Measurements from ENCODE around the gene CUBN.

CUBN gene

DNA sequence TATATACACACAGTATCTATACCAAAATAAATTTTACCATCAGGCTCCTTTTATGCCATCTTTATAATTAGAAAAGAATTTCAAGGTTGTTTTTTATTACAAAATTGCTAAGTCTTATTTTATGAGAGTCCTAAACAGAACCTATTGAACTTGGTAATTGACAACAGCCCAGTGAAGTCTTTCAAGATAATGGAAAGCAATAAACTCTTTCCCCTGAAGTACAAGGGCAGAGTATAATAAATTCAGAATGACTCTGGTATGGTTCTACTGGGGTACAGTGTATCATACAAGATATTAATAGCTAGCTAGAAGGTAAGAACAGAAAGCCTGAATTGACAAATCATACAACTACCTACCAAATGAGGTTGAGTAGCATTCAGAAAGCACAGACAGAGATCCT lies 26.2 kb upstream of the CUBN start:
- Histone ChIP-seq H3K9me3 (ENCODE audit: control insufficient read depth, low read length) (no peaks in the 10 kb centered on the region), H3K9ac (ENCODE audit: low read length) (no peak overlapping the region), H3K4me1 (ENCODE audit: control insufficient read depth, insufficient read depth, low read length) (no peaks in the 10 kb centered on the region), H3K36me3 (ENCODE audit: control insufficient read depth, insufficient read depth, low read length) (no peaks in the 10 kb centered on the region), H3K4me3 (ENCODE audit: low read length) (no peak overlapping the region), H3K27me3 (ENCODE audit: control insufficient read depth, insufficient read depth, low read length) (no peaks in the 10 kb centered on the region)

DNA sequence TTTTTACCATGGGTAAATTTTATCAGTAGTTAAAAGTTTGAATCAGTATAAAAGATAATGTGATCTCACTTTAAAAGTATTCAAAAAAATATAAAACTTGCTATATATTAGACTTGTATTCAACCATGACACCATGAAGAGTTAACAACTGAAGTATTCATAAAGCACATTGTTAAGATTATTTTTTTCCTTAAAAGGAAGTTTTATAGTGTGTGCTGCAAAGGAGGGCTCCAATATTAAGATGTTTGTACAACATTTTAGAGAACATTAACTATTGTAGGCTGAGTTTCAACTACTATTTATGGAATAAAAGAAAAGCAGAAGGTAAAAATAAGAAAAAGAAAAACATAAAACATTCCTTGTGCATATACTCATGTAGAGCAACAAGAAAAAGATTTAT lies 24.5 kb upstream of the CUBN start:
- Histone ChIP-seq H3K27me3 (ENCODE audit: control insufficient read depth, insufficient read depth, low read length) (no peaks in the 10 kb centered on the region), H3K9ac (ENCODE audit: low read length) (no peak overlapping the region), H3K4me1 (ENCODE audit: control insufficient read depth, insufficient read depth, low read length) (no peaks in the 10 kb centered on the region), H3K36me3 (ENCODE audit: control insufficient read depth, insufficient read depth, low read length) (no peaks in the 10 kb centered on the region), H3K4me3 (ENCODE audit: low read length) (no peak overlapping the region), H3K9me3 (ENCODE audit: control insufficient read depth, low read length) (no peaks in the 10 kb centered on the region)

- Histone ChIP-seq H3K4me3 (ENCODE audit: low read length) (no peak overlapping the region), H3K9me3 (ENCODE audit: control insufficient read depth, low read length) (no peaks in the 10 kb centered on the region), H3K36me3 (ENCODE audit: control insufficient read depth, insufficient read depth, low read length) (no peaks in the 10 kb centered on the region), H3K27me3 (ENCODE audit: control insufficient read depth, insufficient read depth, low read length) (no peaks in the 10 kb centered on the region), H3K4me1 (ENCODE audit: control insufficient read depth, insufficient read depth, low read length) (no peaks in the 10 kb centered on the region), H3K9ac (ENCODE audit: low read length) (no peak overlapping the region)
Measured at GRCh38 chr10:17153321-17153720, 23.7 kb upstream of the CUBN start.

DNA sequence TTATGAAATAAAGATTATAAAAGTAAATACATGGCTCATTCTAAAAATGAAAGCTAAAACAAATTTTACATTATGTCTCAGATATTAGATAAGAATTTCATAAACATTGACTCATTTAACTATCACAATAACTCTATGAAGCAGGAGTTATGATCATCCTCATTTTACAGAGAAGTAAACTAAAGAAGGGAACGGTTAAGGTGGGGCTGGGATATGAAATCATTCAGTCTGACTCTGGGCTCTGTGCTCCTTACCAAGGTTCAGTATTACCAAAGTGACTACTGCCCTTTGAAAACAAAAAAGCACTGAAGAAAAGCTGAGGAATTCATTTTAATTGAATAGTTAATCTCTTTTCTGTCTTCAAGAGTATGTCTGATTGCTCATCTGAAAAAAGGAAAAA lies 22.1 kb upstream of the CUBN start:
- H3K27me3 ChIP-seq (ENCODE audit: control insufficient read depth, insufficient read depth, low read length): no peaks in the 10 kb centered on the region
- H3K9me3 ChIP-seq (ENCODE audit: control insufficient read depth, low read length): no peaks in the 10 kb centered on the region
- H3K4me1 ChIP-seq (ENCODE audit: control insufficient read depth, insufficient read depth, low read length): no peaks in the 10 kb centered on the region
- H3K9ac ChIP-seq (ENCODE audit: low read length): no peak overlapping the region
- no peak overlapping the region for H3K4me3 ChIP-seq (ENCODE audit: low read length)
- H3K36me3 ChIP-seq (ENCODE audit: control insufficient read depth, insufficient read depth, low read length): no peaks in the 10 kb centered on the region

DNA sequence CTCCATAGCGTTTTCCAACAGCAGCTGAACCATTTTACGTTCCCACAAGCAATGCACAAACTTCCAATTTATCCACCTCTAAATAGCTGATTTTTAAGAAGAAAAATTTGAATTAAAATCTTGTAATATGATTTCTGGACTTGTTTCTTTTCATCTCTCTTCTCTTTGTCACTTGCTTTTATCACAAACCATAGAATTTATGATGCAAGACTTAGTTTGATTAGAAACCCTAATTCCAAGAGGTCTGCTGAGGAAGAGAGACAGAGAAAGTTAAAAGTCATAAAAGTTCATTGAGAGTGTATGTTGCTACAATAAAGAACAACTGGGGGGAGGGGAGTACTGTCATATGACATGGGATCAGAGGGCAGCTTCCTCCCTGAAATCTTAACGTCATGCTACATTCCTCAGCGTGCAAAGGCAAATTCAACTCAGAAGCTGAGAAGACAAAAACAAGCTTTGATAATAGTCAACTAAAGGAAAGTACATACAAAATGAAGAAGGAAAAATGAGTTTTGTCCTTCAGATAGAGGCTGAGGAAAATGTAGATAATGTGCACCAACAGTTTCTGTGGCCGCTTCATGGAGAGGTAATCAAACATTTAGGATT lies 18.4 kb upstream of the CUBN start:
- no peak overlapping the region for H3K9ac ChIP-seq (ENCODE audit: low read length)
- no peaks in the 10 kb centered on the region for H3K4me1 ChIP-seq (ENCODE audit: control insufficient read depth, insufficient read depth, low read length)
- no peaks in the 10 kb centered on the region for H3K36me3 ChIP-seq (ENCODE audit: control insufficient read depth, insufficient read depth, low read length)
- no peaks in the 10 kb centered on the region for H3K9me3 ChIP-seq (ENCODE audit: control insufficient read depth, low read length)
- H3K27me3 ChIP-seq (ENCODE audit: control insufficient read depth, insufficient read depth, low read length): no peaks in the 10 kb centered on the region
- H3K4me3 ChIP-seq (ENCODE audit: low read length): no peak overlapping the region

DNA sequence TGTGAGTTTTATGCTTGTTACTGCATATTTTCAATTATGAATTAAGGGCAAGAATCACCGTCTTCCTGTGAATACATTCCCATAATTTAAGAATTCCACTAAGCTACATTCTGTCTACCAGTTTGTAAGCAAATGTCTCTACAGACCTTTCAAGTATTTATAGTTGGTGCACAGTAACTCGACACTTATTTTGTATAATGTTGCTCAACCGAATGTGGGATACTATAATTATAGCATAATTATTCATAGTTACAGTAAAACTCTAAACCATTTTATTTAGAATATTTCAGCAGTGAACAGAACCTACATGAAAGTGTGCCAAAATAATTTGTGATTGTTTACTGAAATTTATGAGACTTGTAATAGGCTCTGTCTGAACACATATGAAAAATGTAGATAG lies 17.3 kb upstream of the CUBN start:
- Histone ChIP-seq H3K27me3 (ENCODE audit: control insufficient read depth, insufficient read depth, low read length) (no peaks in the 10 kb centered on the region), H3K9ac (ENCODE audit: low read length) (no peak overlapping the region), H3K9me3 (ENCODE audit: control insufficient read depth, low read length) (no peaks in the 10 kb centered on the region), H3K4me1 (ENCODE audit: control insufficient read depth, insufficient read depth, low read length) (no peaks in the 10 kb centered on the region), H3K36me3 (ENCODE audit: control insufficient read depth, insufficient read depth, low read length) (no peaks in the 10 kb centered on the region), H3K4me3 (ENCODE audit: low read length) (no peak overlapping the region)

DNA sequence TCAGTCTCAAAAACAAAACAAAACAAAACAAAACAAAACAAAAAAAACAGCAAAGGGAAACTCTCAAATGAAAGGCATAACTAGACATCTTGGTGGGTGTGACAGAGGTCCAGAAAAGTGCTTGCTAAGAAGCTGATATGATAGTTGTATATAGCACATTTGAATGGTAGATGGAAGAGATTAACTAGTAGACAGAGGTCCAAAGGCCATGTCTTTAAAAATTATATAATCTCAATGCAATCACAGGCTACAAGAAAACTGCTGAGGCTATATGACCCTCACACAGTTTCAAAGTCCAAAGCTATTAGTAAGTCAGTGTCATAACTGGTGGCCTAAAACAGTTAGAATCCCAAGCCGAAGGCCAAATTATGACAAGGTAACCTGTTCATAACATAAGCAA lies 15.6 kb upstream of the CUBN start:
- Histone ChIP-seq H3K4me1 (ENCODE audit: control insufficient read depth, insufficient read depth, low read length) (no peaks in the 10 kb centered on the region), H3K9me3 (ENCODE audit: control insufficient read depth, low read length) (no peaks in the 10 kb centered on the region), H3K27me3 (ENCODE audit: control insufficient read depth, insufficient read depth, low read length) (no peaks in the 10 kb centered on the region), H3K9ac (ENCODE audit: low read length) (no peak overlapping the region), H3K4me3 (ENCODE audit: low read length) (no peak overlapping the region), H3K36me3 (ENCODE audit: control insufficient read depth, insufficient read depth, low read length) (no peaks in the 10 kb centered on the region)

DNA sequence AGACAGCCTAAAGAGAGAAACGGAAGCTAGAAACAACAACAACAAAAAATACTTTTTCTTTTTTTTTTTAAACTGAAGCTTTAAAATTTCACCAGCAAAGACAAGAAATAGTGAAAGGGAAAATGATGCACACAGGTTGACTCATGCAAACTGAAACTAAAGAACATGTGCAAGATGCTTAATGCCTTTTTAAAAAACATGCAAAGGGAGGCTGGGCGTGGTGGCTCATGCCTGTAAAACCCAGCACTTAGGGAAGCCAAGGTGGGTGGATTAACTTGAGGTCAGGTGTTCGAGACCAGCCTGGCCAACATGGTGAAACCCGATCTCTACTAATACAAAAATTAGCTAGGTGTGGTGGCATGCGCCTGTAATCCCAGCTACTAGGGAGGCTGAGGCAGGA lies 15.1 kb upstream of the CUBN start:
- H3K4me1 ChIP-seq (ENCODE audit: control insufficient read depth, insufficient read depth, low read length): no peaks in the 10 kb centered on the region
- no peak overlapping the region for H3K9ac ChIP-seq (ENCODE audit: low read length)
- no peaks in the 10 kb centered on the region for H3K36me3 ChIP-seq (ENCODE audit: control insufficient read depth, insufficient read depth, low read length)
- no peaks in the 10 kb centered on the region for H3K9me3 ChIP-seq (ENCODE audit: control insufficient read depth, low read length)
- no peak overlapping the region for H3K4me3 ChIP-seq (ENCODE audit: low read length)
- H3K27me3 ChIP-seq (ENCODE audit: control insufficient read depth, insufficient read depth, low read length): no peaks in the 10 kb centered on the region

GRCh38 chr10:17144032-17144431 lies 14.4 kb upstream of the CUBN start:
- Histone ChIP-seq H3K9ac (ENCODE audit: low read length) (no peak overlapping the region), H3K4me1 (ENCODE audit: control insufficient read depth, insufficient read depth, low read length) (no peaks in the 10 kb centered on the region), H3K27me3 (ENCODE audit: control insufficient read depth, insufficient read depth, low read length) (no peaks in the 10 kb centered on the region), H3K36me3 (ENCODE audit: control insufficient read depth, insufficient read depth, low read length) (no peaks in the 10 kb centered on the region), H3K4me3 (ENCODE audit: low read length) (no peak overlapping the region), H3K9me3 (ENCODE audit: control insufficient read depth, low read length) (no peaks in the 10 kb centered on the region)

GRCh38 chr10:17143055-17143690 lies 13.6 kb upstream of the CUBN start:
- H3K4me1 ChIP-seq (ENCODE audit: control insufficient read depth, insufficient read depth, low read length): no peaks in the 10 kb centered on the region
- no peak overlapping the region for H3K9ac ChIP-seq (ENCODE audit: low read length)
- H3K36me3 ChIP-seq (ENCODE audit: control insufficient read depth, insufficient read depth, low read length): no peaks in the 10 kb centered on the region
- H3K4me3 ChIP-seq (ENCODE audit: low read length): no peak overlapping the region
- no peaks in the 10 kb centered on the region for H3K9me3 ChIP-seq (ENCODE audit: control insufficient read depth, low read length)
- H3K27me3 ChIP-seq (ENCODE audit: control insufficient read depth, insufficient read depth, low read length): no peaks in the 10 kb centered on the region

DNA sequence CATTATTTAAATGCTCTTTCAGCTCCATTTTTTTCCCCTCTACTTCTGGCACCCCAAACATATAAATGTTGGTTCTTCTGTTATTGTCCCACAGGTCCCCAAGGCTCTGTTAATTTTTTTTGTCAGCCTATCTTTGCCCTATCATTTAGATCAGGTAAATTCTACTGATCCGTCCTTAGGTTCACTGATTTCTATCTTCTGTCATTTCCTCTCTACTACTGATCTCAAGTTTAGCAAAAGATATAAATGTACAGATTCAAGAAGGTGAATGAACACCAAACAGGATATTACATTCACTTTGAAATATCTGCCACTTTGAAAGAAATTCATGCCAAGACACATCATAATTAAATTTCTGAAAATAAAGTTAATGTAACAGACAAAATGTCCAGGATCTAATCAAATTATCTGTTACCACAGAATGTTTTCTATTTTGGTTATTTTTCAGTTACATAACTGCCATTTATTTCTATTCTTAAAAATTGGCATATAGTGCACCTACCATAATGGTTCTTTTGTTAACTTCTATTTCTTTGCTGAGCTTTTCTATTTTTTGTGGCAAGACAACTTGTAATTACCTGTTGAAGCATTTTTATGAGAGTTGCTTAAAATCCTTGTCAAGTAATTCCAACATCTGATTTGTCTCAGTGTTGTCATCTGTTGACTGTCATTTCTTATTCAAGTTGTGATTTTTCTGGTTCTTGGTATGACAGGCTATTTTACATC lies 12.1 kb upstream of the CUBN start:
- Histone ChIP-seq H3K36me3 (ENCODE audit: control insufficient read depth, insufficient read depth, low read length) (no peaks in the 10 kb centered on the region), H3K4me3 (ENCODE audit: low read length) (no peak overlapping the region), H3K9ac (ENCODE audit: low read length) (no peak overlapping the region), H3K4me1 (ENCODE audit: control insufficient read depth, insufficient read depth, low read length) (no peaks in the 10 kb centered on the region), H3K9me3 (ENCODE audit: control insufficient read depth, low read length) (no peaks in the 10 kb centered on the region), H3K27me3 (ENCODE audit: control insufficient read depth, insufficient read depth, low read length) (no peaks in the 10 kb centered on the region)

DNA sequence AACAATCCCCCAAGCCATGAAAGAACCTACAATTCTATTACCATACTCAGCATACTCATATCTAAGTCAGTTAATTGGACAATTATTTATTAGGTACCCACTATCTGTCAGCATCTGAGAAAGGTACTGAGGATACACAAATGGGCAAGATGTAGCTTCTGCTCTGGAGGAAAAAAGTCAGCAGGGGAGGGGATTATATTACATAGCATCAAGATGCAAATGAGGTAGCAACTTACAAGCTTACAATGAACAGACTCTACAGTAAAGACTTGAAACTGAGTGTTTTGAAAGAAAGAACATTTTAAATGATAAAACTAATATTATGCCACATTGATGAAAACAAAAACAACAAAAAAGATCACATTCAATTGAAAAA lies 10.8 kb upstream of the CUBN start:
- Histone ChIP-seq H3K9ac (ENCODE audit: low read length) (no peak overlapping the region), H3K9me3 (ENCODE audit: control insufficient read depth, low read length) (no peaks in the 10 kb centered on the region), H3K4me3 (ENCODE audit: low read length) (no peak overlapping the region), H3K27me3 (ENCODE audit: control insufficient read depth, insufficient read depth, low read length) (no peaks in the 10 kb centered on the region), H3K36me3 (ENCODE audit: control insufficient read depth, insufficient read depth, low read length) (no peaks in the 10 kb centered on the region), H3K4me1 (ENCODE audit: control insufficient read depth, insufficient read depth, low read length) (no peaks in the 10 kb centered on the region)
